IPS-11a (cell line): Measurements from ENCODE around the gene PRDM1.

Experiments
- H3K4me3 ChIP-seq: one replicate; pipeline ENCODE4 v1.5.1; 2013; ENCODE audit warnings: low read depth, low read length, control low read depth

The PRDM1 gene

GRCh38 chr6:106115286-106115685, 29.1 kb downstream of the PRDM1 start:
- no peak overlapping the region for H3K4me3 ChIP-seq

GRCh38 chr6:106116125-106116832, 30.1 kb downstream of the PRDM1 start:
- no peak overlapping the region for H3K4me3 ChIP-seq

- no peak overlapping the region for H3K4me3 ChIP-seq
Measured at GRCh38 chr6:106117579-106117978, 31.4 kb downstream of the PRDM1 start.

- H3K4me3 ChIP-seq, result no peak overlapping the region
Measured at GRCh38 chr6:106118835-106119431, 32.8 kb downstream of the PRDM1 start.

- no peak overlapping the region for H3K4me3 ChIP-seq
Measured at GRCh38 chr6:106119546-106119945, 33.4 kb downstream of the PRDM1 start.

- H3K4me3 ChIP-seq, result no peak overlapping the region
Measured at GRCh38 chr6:106120006-106120405, 33.9 kb downstream of the PRDM1 start.

GRCh38 chr6:106120406-106120805, 34.3 kb downstream of the PRDM1 start:
- H3K4me3 ChIP-seq, result no peak overlapping the region

GRCh38 chr6:106122306-106122918, 36.3 kb downstream of the PRDM1 start:
- H3K4me3 ChIP-seq, result no peak overlapping the region

GRCh38 chr6:106122938-106123656, 37.0 kb downstream of the PRDM1 start:
- H3K4me3 ChIP-seq, result no peak overlapping the region

- no peak overlapping the region for H3K4me3 ChIP-seq
Measured at GRCh38 chr6:106124015-106124414, 37.9 kb downstream of the PRDM1 start.

GRCh38 chr6:106124437-106125430, 38.6 kb downstream of the PRDM1 start:
- no peak overlapping the region for H3K4me3 ChIP-seq

GRCh38 chr6:106125925-106126435, 39.8 kb downstream of the PRDM1 start:
- H3K4me3 ChIP-seq, result no peak overlapping the region

- no peak overlapping the region for H3K4me3 ChIP-seq
Measured at GRCh38 chr6:106126482-106126881, 40.3 kb downstream of the PRDM1 start.

GRCh38 chr6:106128981-106129781, 43.0 kb downstream of the PRDM1 start:
- H3K4me3 ChIP-seq, result no peak overlapping the region

- no peak overlapping the region for H3K4me3 ChIP-seq
Measured at GRCh38 chr6:106132153-106132698, 46.1 kb downstream of the PRDM1 start.

- H3K4me3 ChIP-seq, result no peak overlapping the region
Measured at GRCh38 chr6:106133040-106133439, 46.9 kb downstream of the PRDM1 start.

GRCh38 chr6:106134087-106134770, 48.1 kb downstream of the PRDM1 start:
- no peak overlapping the region for H3K4me3 ChIP-seq

- no peak overlapping the region for H3K4me3 ChIP-seq
Measured at GRCh38 chr6:106134906-106135634, 48.9 kb downstream of the PRDM1 start.
